ENCODE results near the gene TNPO1.

Gene TNPO1

GRCh38 chr5:72818866-72819534 is 2.5 kb downstream of the TNPO1 start:
- DNase-seq: peak; percentile 46

DNA sequence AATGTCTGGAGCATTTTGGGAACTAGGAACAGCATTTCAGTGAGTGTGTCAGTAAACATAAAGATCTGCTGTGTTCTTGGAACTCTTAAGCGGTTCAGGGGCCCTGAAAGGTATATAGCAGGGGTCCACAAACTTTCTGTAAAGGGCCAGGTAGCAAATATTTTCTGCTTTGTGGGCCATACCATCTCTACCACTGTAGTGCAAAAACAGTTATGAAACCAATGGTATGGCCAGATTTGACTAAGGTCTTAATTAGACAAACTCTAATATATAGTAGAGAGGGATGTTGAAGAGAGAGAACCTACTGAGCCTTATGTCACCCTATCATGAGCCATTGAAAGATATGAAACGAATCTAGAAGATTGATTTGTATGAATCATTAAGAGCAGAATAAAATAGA is 5.3 kb downstream of the TNPO1 start:
- DNase-seq: no peak

GRCh38 chr5:72822944-72823343 is 6.5 kb downstream of the TNPO1 start:
- DNase-seq: no peak

GRCh38 chr5:72829707-72830106 is 13.2 kb downstream of the TNPO1 start:
- no peak for DNase-seq

- no peak for DNase-seq
These were observed 13.9 kb downstream of the TNPO1 start for GRCh38 chr5:72830362-72830761.

GRCh38 chr5:72831685-72832084 is 15.2 kb downstream of the TNPO1 start:
- no peak for DNase-seq

DNA sequence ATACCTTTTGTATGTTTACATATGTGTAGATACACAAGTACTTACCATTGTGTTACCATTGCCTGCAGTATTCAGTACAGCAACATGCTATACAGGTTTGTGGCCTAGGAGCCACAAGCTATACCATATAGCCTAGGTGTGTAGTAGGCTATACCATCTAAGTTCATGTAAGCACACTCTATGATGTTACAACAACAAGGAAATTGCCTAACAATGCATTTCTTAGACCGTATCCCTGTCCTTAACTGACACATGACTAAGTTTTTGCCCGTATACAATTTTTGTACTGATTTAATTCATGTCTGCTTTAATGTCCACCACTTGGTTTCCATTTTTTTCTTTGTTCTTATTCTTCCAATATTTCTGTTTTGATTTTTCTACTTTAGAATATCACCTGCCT is 18.5 kb downstream of the TNPO1 start:
- no peak for DNase-seq

- no peak for DNase-seq
These were observed 19.2 kb downstream of the TNPO1 start for GRCh38 chr5:72835633-72836032.

- no peak for DNase-seq
These were observed 20.3 kb downstream of the TNPO1 start for GRCh38 chr5:72836810-72837209.

DNA sequence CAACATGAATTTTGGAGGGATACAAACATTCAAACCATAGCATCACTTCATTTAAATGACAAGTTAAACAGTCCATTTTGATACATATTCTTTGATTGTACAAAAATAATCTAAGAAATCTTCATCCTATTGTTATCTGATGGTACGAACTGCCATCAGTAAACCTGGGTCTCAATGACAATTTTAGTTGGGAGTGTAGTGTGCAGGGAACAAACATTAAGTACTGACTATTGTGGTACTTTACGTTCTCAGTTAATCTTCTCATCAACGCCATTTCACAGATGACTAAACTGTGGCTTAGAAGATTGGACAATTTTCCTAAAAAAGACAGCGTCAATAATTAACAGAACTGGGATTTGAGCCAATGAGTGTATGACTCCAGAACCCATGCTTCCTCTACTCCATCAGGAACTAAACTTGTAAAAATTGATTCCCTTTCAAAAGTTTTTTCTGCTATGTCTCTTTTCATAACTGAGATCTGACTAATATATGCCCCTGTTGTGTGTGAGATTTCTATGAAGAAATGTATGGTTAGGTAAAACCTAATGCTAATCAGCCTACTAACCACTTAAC is 21.1 kb downstream of the TNPO1 start:
- DNase-seq: no peak

GRCh38 chr5:72840041-72840440 is 23.6 kb downstream of the TNPO1 start:
- DNase-seq: no peak

DNA sequence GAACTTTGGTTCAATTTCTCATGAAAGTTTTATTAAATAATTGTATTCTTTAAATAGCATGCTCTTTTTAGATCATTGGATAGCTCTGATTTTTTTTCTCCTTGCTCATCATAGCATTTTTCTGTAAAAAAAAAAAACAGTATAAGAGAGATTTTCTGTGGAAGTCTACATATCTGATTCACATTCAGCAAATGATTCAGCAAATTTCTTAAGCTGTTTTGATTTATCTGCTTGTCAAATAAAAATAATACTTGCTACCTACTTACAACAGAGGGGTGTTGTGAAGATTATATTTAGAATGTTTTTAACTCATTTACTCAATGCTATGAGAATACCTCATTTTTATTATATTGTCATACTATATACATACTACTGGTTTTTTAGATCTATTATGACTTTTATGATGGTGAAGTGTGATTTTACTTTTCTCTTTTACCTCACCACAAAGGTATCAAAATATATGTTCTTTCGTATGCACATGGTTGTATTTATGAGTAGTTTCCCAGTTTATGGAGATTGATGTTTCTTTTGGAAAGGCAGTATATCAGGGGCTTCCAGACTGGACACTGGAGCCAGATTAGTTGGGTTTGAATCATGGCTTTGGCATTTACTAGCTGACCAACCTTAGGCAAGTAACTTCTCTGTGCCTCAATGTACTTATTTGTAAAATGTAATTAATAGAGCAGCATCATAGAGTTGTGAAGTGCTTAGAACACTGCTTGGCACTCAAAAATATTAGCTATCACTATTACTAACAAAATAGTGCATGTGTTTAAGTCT is 25.5 kb downstream of the TNPO1 start:
- no peak for DNase-seq

GRCh38 chr5:72842816-72843215 is 26.4 kb downstream of the TNPO1 start:
- DNase-seq: no peak

DNA sequence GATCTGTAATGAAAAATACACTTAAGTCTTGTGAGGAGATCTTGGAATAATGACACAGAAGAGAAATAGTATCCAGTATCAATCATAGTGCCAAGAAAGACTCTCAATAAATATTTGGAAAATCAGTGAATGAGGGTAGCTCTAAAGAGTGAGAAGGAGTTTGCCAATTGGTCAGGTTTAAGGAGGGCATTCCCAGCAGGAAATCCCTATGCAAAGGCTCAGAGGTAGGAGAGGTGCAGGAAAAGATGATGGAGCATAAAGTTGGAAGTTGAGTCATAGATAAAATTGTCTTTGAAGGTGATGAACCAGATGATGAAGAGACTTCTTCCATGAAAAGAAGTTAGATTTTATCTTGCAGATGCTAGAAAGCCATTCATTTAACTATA is 27.8 kb downstream of the TNPO1 start:
- no peak for DNase-seq

GRCh38 chr5:72845889-72846288 is 29.4 kb downstream of the TNPO1 start:
- no peak for DNase-seq

DNA sequence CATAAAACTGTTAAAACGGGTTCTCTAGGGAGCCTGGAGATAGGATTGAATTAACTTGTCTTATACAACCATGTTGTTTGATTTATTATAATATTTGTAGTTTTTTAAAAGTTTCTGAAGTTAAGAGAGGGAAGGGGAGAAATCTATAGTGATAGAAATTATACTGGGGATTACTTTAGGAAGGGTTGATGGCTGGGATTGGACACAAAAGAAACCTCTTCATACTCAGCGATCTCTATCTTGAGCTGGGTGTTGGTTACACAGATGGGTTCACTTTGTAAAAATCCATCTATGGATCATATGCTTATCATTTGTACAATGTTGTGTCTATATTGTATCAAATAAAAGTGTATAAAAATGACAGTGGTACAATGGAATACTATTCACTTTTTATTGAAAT is 30.0 kb downstream of the TNPO1 start:
- no peak for DNase-seq

DNA sequence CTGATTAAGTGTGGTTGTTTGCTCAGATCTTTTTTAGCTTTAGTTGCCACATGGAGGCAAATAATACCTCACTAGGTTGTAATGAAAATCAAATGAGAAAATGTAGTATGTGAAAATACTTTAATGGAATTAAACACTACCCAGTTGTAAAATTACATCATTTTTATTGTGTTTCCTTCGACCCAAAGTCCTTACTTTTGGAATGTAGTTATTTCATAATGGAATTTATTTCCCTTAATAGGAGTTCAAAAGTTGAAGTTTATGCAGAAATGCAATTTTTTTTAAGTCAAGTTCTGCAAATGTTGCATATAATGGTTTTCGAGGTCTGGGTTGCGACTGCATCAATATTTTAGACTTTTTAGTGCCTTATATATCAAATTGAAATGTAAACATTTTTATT is 31.0 kb downstream of the TNPO1 start:
- DNase-seq: no peak

DNA sequence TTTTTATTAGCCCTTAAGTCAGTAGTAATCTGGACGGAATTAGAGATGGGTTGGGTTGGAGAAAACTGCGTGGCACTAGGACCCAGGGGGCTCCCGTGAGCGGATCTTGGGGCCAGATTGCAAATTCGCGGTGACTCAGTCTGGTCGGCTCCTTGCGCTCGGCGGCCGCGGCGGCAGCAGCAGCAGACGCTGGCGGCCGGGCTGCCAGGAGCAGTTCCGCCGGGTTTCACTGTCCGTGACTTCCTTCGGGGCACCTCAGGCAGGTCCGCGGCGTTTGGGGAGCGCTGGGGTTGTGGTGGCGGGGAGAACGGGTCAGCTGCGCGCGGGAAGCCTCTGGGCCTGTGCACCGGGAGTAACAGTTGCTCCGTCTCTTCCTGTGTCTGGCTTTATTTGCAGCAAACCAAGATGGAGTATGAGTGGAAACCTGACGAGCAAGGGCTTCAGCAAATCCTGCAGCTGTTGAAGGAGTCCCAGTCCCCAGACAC is 31.6 kb downstream of the TNPO1 start:
- peak; percentile 75 for DNase-seq

DNA sequence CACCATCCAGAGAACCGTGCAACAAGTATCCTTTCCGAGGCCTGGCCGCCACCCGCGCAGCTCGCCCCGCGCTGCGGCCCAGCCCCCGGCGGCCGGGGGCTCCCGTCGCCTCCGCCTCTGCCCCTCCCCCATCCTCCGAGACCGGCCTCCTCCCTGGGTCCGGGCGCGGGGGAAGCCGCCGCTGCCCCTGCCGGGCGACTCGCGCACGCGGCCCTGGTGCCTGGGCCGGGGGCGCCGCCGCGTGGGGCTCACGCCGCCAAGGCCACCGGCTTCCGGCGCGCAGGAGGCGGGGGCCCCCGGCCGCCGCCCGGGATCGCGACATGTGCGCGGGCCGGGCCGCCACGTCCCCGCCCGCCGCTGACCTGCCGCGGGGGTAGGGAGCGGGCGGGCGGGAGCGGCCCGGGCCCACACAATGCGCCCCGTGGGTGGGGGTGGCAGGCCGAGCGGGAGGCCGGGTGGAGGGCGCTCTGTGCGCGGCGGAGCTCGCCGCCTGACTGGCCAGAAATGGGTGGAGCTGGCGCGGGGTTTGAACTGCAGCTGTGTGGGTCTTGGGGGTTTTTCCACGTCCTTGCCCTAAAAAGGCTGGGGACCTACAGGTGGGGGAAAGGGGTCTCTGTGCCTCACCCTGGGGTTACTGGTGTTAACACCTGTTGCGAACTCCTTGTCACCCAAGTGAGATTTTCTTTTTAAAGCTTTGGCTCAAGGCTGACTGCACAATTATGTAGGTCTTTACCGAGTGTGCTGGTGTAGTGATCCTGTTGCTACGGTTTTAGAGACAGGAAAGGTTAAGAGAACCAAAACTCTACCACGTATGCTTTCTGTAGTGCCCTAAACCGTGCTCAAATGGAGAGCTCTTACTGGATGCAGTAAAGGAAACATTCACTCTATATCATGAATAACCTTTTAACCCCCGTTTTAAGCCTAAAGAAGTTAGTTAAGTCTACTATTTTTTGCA is 32.3 kb downstream of the TNPO1 start:
- no peak for DNase-seq

DNA sequence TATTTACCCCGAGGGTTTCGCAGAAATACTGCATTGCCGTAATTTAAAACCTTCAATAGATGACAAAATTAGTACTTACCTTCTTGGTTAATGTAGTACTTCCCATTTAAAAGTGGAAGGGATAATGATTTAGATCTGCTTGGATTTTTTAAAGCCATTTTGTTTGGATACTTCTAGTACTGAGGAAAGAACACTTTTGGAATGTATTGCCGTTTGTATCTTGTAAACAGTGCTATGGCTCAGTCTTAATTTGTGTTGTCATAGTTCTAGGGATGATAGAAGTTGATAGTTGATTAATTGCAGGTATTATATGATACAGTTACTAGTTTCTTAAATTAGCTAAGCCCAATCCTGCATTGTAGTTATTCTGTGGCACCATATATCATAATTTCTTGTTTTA is 33.1 kb downstream of the TNPO1 start:
- no peak for DNase-seq

DNA sequence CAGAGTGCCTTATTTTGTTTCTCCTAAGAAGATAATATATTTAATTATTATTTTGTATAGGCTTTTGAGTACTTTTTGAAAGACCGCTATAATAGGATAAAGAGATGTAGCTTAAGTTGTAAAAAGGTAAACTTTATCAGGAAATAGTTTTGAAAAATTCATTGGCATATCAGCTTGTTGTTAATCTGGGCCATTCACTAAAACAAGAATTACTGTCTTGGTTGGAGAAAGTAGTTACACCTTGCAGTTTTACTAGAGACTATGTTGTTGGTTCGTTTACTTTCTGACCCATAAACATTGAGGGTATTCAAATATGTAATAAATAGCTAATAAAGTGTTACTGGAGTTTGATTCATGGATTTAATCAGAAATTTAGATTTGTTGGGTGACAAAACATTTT is 33.7 kb downstream of the TNPO1 start:
- DNase-seq: no peak

DNA sequence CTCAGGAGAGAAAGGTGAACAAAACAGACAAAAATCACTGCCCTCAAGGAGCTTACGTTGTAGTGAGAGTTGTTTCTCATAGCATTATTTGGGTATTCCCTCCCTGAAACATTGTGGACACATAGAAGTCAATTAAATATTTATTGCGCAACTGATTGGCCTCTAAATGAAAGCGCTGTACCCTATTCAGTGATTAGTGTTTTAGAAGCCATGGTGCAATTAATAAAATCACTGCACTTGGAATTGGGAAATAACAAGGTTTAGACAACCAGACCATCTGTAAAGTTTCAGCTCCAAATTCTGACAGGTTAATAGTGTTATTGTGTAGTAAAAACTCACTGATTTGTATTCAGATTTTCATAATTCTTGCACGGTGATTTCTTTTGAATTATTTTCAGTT is 35.9 kb downstream of the TNPO1 start:
- DNase-seq: no peak

DNA sequence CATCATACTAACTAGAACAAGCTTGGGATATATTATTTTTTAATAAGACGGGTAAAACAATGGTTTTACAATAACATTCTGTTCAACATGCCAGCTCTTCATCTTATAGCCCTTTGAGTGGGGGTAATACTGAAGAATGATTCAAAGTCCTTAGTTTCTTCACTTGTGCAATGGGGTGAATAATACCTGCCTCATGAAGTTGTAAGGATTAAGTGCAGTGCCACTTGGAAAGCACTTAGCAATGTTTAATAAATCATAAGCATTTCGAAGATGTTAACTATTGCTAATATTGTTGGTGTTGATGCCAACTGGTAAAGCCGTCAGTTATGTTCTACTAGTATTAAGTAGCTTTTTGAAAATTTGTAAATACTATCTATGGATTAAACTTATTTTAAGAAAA is 38.0 kb downstream of the TNPO1 start:
- no peak for DNase-seq

Data from amniotic stem cell (primary cell).